Measurements from ENCODE around the gene GSN. TPM values are rescaled to one million over a fixed set of nuclear protein-coding genes. Genes with fewer than 3 reads are reported as not detected.

GSN gene
- total RNA-seq, 1 donor from 2014 or later: 360 TPM

- no peak for DNase-seq
These were observed 35.8 kb downstream of the GSN start for GRCh38 chr9:121303456-121304451.

DNA sequence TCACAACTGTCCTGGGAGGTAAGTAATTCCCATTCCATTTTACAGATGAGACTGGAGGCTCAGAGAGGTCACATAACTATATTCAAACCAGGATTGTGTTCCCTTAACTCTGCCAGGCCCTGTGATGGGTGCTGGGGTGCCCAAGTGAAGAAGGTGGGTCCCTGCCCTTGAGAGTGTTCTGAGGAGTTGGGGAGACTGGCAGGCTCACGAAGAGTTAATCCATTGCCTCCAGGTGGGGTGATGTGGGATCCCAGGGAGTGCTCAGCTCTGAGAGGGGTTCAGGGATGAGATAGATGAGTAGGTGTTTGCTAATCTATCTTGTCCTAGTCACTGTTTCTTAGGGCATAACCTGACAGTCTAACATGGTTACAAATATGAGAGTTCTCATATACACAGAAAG, 36.7 kb downstream of the GSN start:
- DNase-seq: no peak

- no peak for DNase-seq
These were observed 37.5 kb downstream of the GSN start for GRCh38 chr9:121305269-121305994.

GRCh38 chr9:121307976-121308375, 40.0 kb downstream of the GSN start:
- no peak for DNase-seq

DNA sequence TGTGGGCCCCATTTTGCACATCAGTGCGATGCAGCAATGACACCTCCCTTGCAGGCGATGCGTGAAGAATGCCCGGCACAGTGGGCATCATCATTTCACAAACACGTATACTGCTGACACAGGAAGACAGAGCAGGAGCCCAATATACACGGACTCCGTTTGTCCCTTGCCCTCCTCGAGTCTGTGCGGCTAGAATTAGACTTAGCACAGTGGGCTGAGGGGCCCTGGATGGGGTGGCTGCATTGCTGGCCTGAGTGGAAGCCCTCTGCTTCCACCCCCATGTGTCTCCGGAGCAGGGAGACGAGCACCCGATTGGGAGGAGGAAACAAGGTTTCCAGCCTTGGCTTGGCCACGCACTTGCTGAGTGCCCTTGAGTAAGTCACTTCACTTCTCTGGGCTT, 40.8 kb downstream of the GSN start:
- DNase-seq: no peak

DNA sequence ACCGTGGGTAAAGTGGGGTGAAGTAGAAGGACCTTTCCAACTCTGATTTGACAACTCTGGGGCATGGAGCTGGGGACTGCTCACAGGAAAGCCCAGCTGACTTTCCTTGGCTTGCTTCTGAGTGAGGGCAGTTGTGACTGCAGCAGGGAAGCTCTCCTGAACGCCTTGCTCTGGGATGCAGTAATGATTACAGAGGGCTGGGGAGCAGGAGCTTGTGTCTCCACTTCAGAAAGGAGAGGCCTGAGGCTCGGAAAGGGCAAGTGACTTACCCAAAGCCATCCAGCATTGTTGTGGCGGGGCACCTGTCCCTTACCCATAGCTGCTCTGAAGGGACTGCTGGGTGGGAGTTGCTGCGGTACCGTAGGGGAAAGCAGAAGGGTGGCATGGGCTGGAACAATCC, 41.2 kb downstream of the GSN start:
- DNase-seq: no peak

- no peak for DNase-seq
These were observed 42.0 kb downstream of the GSN start for GRCh38 chr9:121309833-121310425.

DNA sequence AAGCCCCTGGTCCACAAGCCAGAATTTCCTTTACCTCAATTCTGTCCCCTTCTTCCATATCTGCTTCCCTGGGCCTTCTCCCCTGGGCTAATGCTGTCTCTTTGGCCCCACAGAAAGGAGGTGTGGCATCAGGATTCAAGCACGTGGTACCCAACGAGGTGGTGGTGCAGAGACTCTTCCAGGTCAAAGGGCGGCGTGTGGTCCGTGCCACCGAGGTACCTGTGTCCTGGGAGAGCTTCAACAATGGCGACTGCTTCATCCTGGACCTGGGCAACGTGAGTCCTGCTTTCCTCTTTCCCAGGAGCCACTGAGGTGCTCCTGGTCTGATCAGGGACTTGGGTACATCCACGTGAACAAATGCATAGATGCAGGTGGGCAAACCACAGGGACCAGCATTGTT, 42.6 kb downstream of the GSN start:
- no peak for DNase-seq

DNA sequence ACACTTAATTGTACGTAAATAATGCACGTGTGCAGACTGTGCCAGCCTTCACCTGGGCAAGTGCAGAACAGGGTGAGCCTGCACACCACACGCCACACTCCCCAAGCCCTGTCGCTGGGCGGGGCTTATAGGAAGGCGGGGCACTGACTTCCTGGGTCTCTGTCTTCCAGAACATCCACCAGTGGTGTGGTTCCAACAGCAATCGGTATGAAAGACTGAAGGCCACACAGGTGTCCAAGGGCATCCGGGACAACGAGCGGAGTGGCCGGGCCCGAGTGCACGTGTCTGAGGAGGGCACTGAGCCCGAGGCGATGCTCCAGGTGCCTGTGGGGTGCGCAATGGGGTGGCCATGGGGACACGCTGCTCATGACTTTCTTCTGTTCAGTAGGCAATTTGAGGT, 44.2 kb downstream of the GSN start:
- no peak for DNase-seq

DNA sequence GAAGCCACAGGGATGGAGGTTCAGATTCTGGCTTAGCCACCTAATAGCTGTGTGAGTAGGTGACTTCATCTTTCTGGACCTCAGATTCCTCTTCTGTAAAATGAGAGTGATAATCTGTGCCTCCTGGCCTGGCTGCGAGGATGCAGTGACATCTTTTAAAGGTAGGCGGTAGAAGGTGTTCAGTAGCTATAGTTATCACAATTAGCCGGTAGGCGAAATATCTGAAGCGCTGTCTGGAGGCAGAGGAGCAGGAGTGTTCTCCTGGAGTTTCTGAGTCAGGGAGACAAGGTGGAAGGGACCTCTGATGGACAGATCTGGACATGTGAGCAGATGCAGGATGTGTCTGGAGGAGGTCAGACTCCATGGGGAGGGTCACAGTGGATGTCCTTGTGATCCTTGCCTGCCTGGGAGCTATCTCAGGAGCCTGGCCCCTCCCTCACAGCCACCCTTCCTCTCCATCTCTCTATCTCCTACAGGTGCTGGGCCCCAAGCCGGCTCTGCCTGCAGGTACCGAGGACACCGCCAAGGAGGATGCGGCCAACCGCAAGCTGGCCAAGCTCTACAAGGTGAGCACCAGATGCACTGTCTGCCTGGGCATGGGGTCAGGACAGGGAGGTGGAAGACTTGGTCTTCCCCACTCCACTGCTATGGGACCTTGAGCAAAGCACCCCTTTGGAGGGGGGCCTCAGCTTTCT, 45.6 kb downstream of the GSN start:
- no peak for DNase-seq

- DNase-seq: no peak
These were observed 48.4 kb downstream of the GSN start for GRCh38 chr9:121316378-121316777.

GRCh38 chr9:121316852-121317373, 49.0 kb downstream of the GSN start:
- DNase-seq: no peak

GRCh38 chr9:121317737-121318630, 50.0 kb downstream of the GSN start:
- DNase-seq: no peak

DNA sequence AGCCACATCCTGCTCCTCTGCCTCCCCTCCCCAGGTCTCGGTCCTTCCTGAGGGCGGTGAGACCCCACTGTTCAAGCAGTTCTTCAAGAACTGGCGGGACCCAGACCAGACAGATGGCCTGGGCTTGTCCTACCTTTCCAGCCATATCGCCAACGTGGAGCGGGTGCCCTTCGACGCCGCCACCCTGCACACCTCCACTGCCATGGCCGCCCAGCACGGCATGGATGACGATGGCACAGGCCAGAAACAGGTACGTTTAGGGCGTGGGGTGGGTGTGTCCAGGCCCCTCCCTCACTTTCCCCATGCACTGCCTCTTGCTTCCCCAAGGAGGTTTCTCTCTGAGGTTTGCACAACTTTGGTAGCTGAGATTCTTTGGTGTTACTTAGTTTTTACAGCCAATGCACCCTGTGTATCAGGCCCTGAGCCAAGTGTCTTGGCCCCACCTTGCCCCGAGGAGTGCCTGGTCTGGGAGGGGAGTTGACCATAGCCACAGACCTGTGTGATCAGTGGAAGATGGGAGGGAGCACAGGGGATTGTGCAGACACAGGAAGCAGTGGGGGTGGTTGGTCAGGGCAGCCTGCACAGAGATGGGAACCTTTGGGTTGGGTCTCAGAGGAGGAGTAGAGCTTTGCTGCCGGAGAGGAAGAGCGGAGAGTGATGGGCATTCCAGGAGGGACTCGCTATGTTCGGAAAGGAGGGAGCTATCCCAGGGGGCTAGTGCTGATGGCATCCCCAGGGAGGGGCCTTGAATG, 50.8 kb downstream of the GSN start:
- no peak for DNase-seq

- no peak for DNase-seq
These were observed 51.4 kb downstream of the GSN start for GRCh38 chr9:121319383-121319780.

- no peak for DNase-seq
These were observed 53.1 kb downstream of the GSN start for GRCh38 chr9:121321016-121321503.

GRCh38 chr9:121322037-121322736, 54.2 kb downstream of the GSN start:
- DNase-seq: no peak

DNA sequence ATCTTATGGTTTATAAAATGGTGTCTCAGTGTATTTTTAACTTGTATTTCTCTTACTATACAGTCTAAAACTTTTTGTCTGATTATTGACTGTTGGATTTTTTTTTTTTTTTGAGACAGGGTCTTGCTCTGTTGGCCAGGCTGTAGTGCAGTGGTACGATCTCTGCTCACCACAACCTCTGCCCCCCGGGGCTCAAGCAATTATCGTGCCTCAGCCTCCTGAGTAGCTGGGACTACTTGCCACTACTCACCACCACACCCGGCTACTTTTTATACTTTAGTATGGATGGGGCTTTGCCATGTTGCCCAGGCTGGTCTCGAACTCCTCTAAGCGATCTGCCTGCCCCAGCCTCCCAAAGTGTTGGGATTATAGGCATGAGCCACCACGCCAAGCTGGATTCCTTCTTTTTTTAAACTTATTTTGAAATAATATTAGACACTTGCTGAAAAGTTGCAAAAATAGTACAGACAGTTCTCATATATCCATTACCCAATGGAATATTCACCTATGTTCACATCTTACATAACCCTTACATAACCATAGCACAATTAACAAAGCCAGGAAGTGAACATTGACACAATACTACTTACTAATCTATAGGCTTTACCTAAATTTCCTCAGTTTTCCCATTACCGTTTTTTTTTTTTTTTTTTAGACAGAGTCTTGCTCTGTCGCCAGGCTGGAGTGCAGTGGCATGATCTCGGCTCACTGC, 54.9 kb downstream of the GSN start:
- DNase-seq: no peak
